Measurements from ENCODE around the gene RAB11A.

GRCh38 chr15:65881766-65882434, 12.6 kb downstream of the RAB11A start:
- TF ChIP-seq CTCF (IDR thresholded peaks at IDR 0.05) (no peak), POLR2AphosphoS5 (IDR thresholded peaks at IDR 0.05) (no peak)
